H4 (cell line): ENCODE data around the gene CARD8. TPM values are rescaled to one million over a fixed set of nuclear protein-coding genes. Genes with fewer than 3 reads are reported as not detected.

ENCODE experiments used
- DNase-seq: peaks from one replicate; pipeline ENCODE4 v3.0.0-alpha.2; 2015; ENCODE audit warnings: low spot score
- total RNA-seq: library from RNA; depleted of rRNA; stranded (reverse); fragments of >200 nt; shearing (Covaris generic); gene quantifications from 2 replicates; pipeline ENCODE4 v1.2.3, GENCODE V29; 2014; rRNA removed

CARD8 gene
- total RNA-seq, 1 experiment from 2014 or later: 18.6 TPM

GRCh38 chr19:48170817-48171347 is 84.8 kb downstream of the CARD8 start:
- no peak for DNase-seq

DNA sequence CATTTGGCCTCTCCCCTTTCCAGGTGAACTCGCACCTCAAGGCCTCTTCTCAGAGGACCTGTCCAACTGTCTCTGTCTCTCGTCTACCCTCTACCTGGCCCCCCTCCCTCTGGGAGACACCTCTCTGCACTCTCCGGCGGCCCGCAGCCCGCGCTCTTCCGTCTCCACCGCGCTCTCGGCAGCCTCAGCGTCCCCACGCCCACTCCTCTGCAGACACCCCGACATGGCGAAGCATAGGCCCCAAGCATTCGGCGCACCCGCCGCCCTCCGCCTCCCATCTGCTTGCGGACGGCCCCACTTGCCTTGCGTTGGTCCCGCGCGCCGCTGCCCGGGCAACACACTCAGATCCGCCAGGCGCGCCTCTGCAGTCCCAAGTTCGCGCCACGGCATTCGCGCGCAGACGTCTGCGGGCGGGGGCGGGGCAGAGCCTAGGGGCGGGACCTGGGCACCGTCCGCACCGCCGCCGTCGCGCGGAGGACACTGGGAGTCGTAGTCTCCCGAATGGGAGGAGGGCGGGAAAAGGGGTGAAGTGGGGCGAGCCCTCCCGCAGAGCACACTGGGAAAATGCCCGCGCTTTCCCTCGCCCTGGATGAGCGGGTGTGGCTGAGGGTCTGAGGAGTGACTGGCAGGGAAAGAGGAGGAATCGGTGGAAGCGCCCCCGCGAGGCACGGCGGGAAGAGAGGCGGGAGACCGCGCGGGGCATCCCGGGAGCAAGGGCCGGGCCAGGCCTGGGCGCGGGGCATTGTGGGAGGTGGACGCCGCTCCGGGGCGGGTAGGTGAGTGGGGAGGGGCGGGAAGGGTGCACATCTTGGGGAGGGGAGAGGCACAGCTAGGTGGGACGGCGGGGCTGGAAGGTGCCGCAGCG is 85.5 kb downstream of the CARD8 start, which contains the start of the genes LIG1 and ZSWIM9:
TSS of gene LIG1 (minus strand) at position 406 of the 865 bp plus-strand sequence. CDS start 4,778 bp downstream, outside the sequence.
TSS of gene ZSWIM9 (plus strand) at position 742 of the 865 bp plus-strand sequence. CDS start 1,123 bp downstream, outside the sequence.
- DNase-seq: peak; percentile 96

DNA sequence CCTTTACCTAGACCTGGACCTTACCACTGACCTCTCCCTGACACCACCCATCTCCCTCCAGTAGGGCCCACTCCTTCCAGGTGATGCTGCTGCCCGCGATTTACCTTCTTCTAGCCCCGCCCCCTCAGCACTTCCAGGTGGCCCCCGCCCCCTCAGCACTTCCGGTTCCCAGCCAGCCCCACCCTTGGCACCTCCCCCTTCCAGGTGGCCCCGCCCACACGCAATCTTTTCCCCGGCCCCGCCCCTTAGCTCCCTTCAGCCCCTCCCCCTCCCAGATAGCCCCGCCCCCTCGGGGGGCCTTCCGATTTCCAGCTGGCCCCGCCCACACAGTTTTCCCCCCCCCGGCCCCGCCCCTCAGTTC is 86.2 kb downstream of the CARD8 start:
- peak; percentile 59 for DNase-seq

DNA sequence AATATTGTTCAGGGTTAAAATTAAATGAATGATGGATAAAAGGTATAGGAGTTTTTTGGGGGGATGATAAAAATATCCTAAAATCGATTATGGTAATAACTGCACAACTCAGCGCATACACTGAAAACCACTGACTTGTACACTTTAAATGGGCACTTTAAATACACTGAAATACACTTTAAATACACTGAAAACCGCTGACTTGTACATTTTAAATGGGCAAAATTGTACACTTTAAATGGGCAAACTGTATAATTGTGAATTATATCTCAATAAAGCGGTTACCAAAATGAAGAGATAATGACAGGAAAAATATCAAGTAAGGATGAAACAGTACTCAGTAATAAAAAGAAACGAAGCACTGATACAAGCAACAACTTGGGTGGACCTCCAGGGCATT is 87.0 kb downstream of the CARD8 start:
- DNase-seq: no peak

DNA sequence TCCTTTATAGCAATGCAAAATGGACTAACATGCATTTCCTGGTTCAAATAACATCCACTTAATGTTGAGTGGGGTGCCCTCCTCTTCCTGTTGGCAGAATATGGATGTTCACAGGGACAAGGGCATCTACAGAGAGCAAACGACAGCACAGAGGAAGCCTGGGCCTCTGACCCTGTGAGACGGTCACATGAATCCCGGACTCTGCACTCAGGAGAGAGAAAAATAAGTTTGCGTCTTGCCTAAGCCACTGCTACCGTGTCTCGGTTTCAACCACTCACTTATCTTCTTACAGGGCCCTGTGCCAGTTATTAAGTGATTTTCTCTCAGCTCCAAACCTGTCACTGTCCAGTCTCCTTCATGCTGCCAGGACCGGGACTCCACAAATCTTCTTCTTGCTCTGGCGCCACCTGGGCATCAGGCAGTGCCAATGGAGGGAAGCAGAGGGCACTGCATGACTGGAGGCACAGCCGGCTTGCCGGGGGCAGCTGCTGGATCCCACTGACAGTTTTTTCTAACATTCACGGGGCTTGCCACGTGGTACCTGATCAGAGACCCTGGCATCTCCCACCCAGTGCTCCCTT is 97.4 kb downstream of the CARD8 start:
- DNase-seq: no peak

Other genes starting within 250 kb of the CARD8 start
- gene CABP5, start 211.8 kb downstream of the CARD8 start, total RNA-seq: 0.47 TPM in 1 of 2 replicates, not detected in the other
- gene PLA2G4C, start 145.1 kb downstream of the CARD8 start, total RNA-seq: 2.8 and 3.0 TPM in 2 replicates
- gene LIG1, start 85.6 kb downstream of the CARD8 start, total RNA-seq: 58.5 and 65.5 TPM in 2 replicates
- 0.54 and 0.84 TPM in 2 replicates for gene ZSWIM9, start 85.2 kb downstream of the CARD8 start, total RNA-seq
- gene ZNF114, start 14.2 kb upstream of the CARD8 start, total RNA-seq: 0.06 TPM in 1 of 2 replicates, not detected in the other
- 80.2 and 150 TPM in 2 replicates for gene EMP3, start 69.6 kb upstream of the CARD8 start, total RNA-seq
- 3.3 and 3.6 TPM in 2 replicates for gene TMEM143, start 108.0 kb upstream of the CARD8 start, total RNA-seq
- gene SYNGR4, start 108.5 kb upstream of the CARD8 start, total RNA-seq: 0.35 TPM in 1 of 2 replicates, not detected in the other
- gene KDELR1, start 135.6 kb upstream of the CARD8 start, total RNA-seq: 127 and 219 TPM in 2 replicates
- gene GRIN2D, start 137.8 kb upstream of the CARD8 start, total RNA-seq: not detected in 2 replicates
- 54.8 and 65.5 TPM in 2 replicates for gene GRWD1, start 190.1 kb upstream of the CARD8 start, total RNA-seq
- gene KCNJ14, start 199.7 kb upstream of the CARD8 start, total RNA-seq: 0.23 and 0.41 TPM in 2 replicates
- 44.1 and 47.8 TPM in 2 replicates for gene CYTH2, start 213.5 kb upstream of the CARD8 start, total RNA-seq